Keratinocyte (primary cell): ENCODE data around the gene SH2D2A.

Source experiments
- CTCF ChIP-seq, 3 experiments: IDR thresholded peaks in 1 of 3; conservative IDR thresholded peaks in 1 of 3; optimal IDR thresholded peaks in 1 of 3; 2 replicates in 2 of 3; 3 replicates in 1 of 3; pipeline versions ENCODE3 to v1.5.1; 2011; ENCODE audit warnings: low read length in 3 of 3, mild to moderate bottlenecking in 3 of 3, moderate library complexity in 2 of 3, control low read depth in 1 of 3, inconsistent platforms in 1 of 3; ENCODE audit not compliant: insufficient read depth in 2 of 3; ENCODE audit errors: extremely low read depth in 1 of 3
- EZH2 ChIP-seq: IDR thresholded peaks from one replicate; pipeline ENCODE4 v1.6.1; 2012; ENCODE audit warnings: inconsistent platforms, mild to moderate bottlenecking, low read length, moderate library complexity

- no peak for TF ChIP-seq EZH2
- no peak for TF ChIP-seq CTCF (optimal IDR thresholded peaks at IDR 0.05 in 1 of 3, IDR thresholded peaks at IDR 0.05 in 1 of 3, conservative IDR thresholded peaks at IDR 0.05 in 1 of 3; ENCODE audit: extremely low read depth in 1 of 3, insufficient read depth in 2 of 3, low read length in 3 of 3)
Observed at GRCh38 chr1:156862997-156863599, 46.5 kb upstream of the SH2D2A start.
